DND-41 (cell line): ENCODE data around the gene SLC35F4.

Source experiments
- ATAC-seq: fragments of 200-7000 bp; cut with Tn5 transposase; 3 replicates; pipeline ENCODE4 v1.9.1; 2021; ENCODE audit warnings: low read depth; ENCODE audit not compliant: insufficient read depth
- DNase-seq: peaks from one replicate; pipeline ENCODE4 v3.0.0-alpha.2; 2020
- H2AFZ ChIP-seq: 2 replicates; pipeline ENCODE4 v1.6.0; 2012; ENCODE audit warnings: low read depth, low read length
- H3K27ac ChIP-seq: 2 replicates; pipeline ENCODE4 v1.5.1; 2012; ENCODE audit warnings: low read length, inconsistent platforms
- H3K27me3 ChIP-seq: fragments of 200-600 bp; sonication (generic); 2 replicates; pipeline ENCODE4 v1.6.0; 2012; ENCODE audit warnings: low read length, mild to moderate bottlenecking, inconsistent platforms; ENCODE audit not compliant: insufficient read depth, poor library complexity
- H3K36me3 ChIP-seq: 2 replicates; pipeline ENCODE4 v1.5.1; 2012; ENCODE audit warnings: low read length, inconsistent platforms; ENCODE audit not compliant: insufficient read depth
- H3K4me1 ChIP-seq: 2 replicates; pipeline ENCODE4 v1.5.1; 2012; ENCODE audit warnings: mild to moderate bottlenecking, low read length; ENCODE audit not compliant: insufficient read depth
- H3K4me2 ChIP-seq: 2 replicates; pipeline ENCODE4 v1.6.0; 2012; ENCODE audit warnings: mild to moderate bottlenecking, moderate library complexity, low read length, inconsistent platforms; ENCODE audit not compliant: insufficient read depth
- H3K4me3 ChIP-seq, 2 experiments: fragments of 200-600 bp in 1 of 2; shearing (Covaris generic) in 1 of 2; 2 replicates each; pipeline ENCODE4 v1.5.1; 2012 to 2016; ENCODE audit warnings: inconsistent platforms in 2 of 2, low read length in 2 of 2, mild to moderate bottlenecking in 2 of 2, low read depth in 1 of 2, moderate library complexity in 1 of 2
- H3K79me2 ChIP-seq: 2 replicates; pipeline ENCODE4 v1.6.0; 2012; ENCODE audit warnings: low read length, inconsistent platforms; ENCODE audit not compliant: insufficient read depth
- H3K9ac ChIP-seq: 2 replicates; pipeline ENCODE4 v1.6.0; 2012; ENCODE audit warnings: low read depth, mild to moderate bottlenecking, inconsistent platforms, low read length, moderate library complexity
- H3K9me3 ChIP-seq: 2 replicates; pipeline ENCODE4 v1.5.1; 2012; ENCODE audit warnings: low read length, moderate library complexity, mild to moderate bottlenecking, inconsistent platforms; ENCODE audit not compliant: insufficient read depth, severe bottlenecking
- H4K20me1 ChIP-seq: 2 replicates; pipeline ENCODE4 v1.6.0; 2012; ENCODE audit warnings: low read length; ENCODE audit not compliant: insufficient read depth
- CTCF ChIP-seq: IDR thresholded peaks from 2 replicates; pipeline ENCODE4 v1.5.1; 2012; ENCODE audit warnings: borderline replicate concordance, low read length, moderate library complexity, mild to moderate bottlenecking; ENCODE audit not compliant: poor library complexity, severe bottlenecking; ENCODE audit errors: extremely low read depth
- EZH2 ChIP-seq: IDR thresholded peaks from 3 replicates; pipeline ENCODE4 v1.6.1; 2012; ENCODE audit warnings: borderline replicate concordance, low read depth, mild to moderate bottlenecking, moderate library complexity, low read length, inconsistent platforms; ENCODE audit not compliant: severe bottlenecking

SLC35F4 gene

GRCh38 chr14:57686304-57686703 lies 179.6 kb downstream of the SLC35F4 start:
- no peaks in the 10 kb centered on the region for H3K79me2 ChIP-seq

GRCh38 chr14:57671021-57671420 lies 194.9 kb downstream of the SLC35F4 start:
- Histone ChIP-seq H2AFZ (no peak overlapping the region), H3K27ac (no peak overlapping the region), H4K20me1 (no peaks in the 10 kb centered on the region), H3K4me2 (no peak overlapping the region), H3K36me3 (no peaks in the 10 kb centered on the region), H3K9ac (no peak overlapping the region), H3K4me3 (no peak overlapping the region), H3K79me2 (no peaks in the 10 kb centered on the region), H3K9me3 (no peaks in the 10 kb centered on the region), H3K27me3 (no peaks in the 10 kb centered on the region), H3K4me1 (no peaks in the 10 kb centered on the region)
- DNase-seq (no peak), ATAC-seq (no peak)
- no peak for TF ChIP-seq CTCF
- no peak for TF ChIP-seq EZH2

More at GRCh38 chr14:57686304-57686703, 179.6 kb downstream of the SLC35F4 start:
- H3K4me3 ChIP-seq, result no peak overlapping the region
- DNase-seq, result no peak
- no peak overlapping the region for H2AFZ ChIP-seq
- TF ChIP-seq EZH2, result no peak
- no peaks in the 10 kb centered on the region for H3K4me1 ChIP-seq
- H4K20me1 ChIP-seq, result no peaks in the 10 kb centered on the region
- H3K9me3 ChIP-seq, result no peaks in the 10 kb centered on the region
- H3K27ac ChIP-seq, result no peak overlapping the region
- H3K4me2 ChIP-seq, result no peak overlapping the region
- peaks cover 4% of the 10 kb centered on the region for H3K27me3 ChIP-seq
- no peaks in the 10 kb centered on the region for H3K36me3 ChIP-seq
- H3K9ac ChIP-seq, result no peak overlapping the region
- ATAC-seq, result no peak

- no peak overlapping the region for H3K4me3 ChIP-seq
- no peak overlapping the region for H3K4me2 ChIP-seq
- no peaks in the 10 kb centered on the region for H3K9me3 ChIP-seq
- H3K4me1 ChIP-seq, result no peaks in the 10 kb centered on the region
- ATAC-seq, result no peak
- H3K79me2 ChIP-seq, result no peaks in the 10 kb centered on the region
- H3K9ac ChIP-seq, result no peak overlapping the region
- H3K27me3 ChIP-seq, result no peaks in the 10 kb centered on the region
- TF ChIP-seq CTCF (no peak), EZH2 (no peak)
- H3K36me3 ChIP-seq, result no peaks in the 10 kb centered on the region
- H4K20me1 ChIP-seq, result no peaks in the 10 kb centered on the region
- DNase-seq, result no peak
- H3K27ac ChIP-seq, result no peak overlapping the region
- H2AFZ ChIP-seq, result no peak overlapping the region
Measured at GRCh38 chr14:57660208-57660607, 205.7 kb downstream of the SLC35F4 start.

GRCh38 chr14:57659052-57659451 lies 206.8 kb downstream of the SLC35F4 start:
- DNase-seq (no peak), ATAC-seq (no peak)
- no peaks in the 10 kb centered on the region for H3K36me3 ChIP-seq
- no peak overlapping the region for H2AFZ ChIP-seq
- H3K27me3 ChIP-seq, result no peaks in the 10 kb centered on the region
- H3K4me3 ChIP-seq, result no peak overlapping the region
- no peaks in the 10 kb centered on the region for H3K4me1 ChIP-seq
- H3K9me3 ChIP-seq, result no peaks in the 10 kb centered on the region
- no peak overlapping the region for H3K9ac ChIP-seq
- no peak overlapping the region for H3K4me2 ChIP-seq
- no peak overlapping the region for H3K27ac ChIP-seq
- no peaks in the 10 kb centered on the region for H3K79me2 ChIP-seq
- TF ChIP-seq CTCF (no peak), EZH2 (no peak)
- no peaks in the 10 kb centered on the region for H4K20me1 ChIP-seq
